GM12878 (cell line): ENCODE results near the gene EDEM3. TPM values are rescaled to one million over a fixed set of nuclear protein-coding genes. Genes with fewer than 3 reads are reported as not detected.

Source experiments
- ATAC-seq: fragments of 200-7000 bp; cut with Tn5 transposase; 3 replicates; pipeline ENCODE4 v1.9.1; 2020; ENCODE audit warnings: mild to moderate bottlenecking, moderate library complexity
- BruUV-seq: library from RNA; stranded (reverse); fragments of 400-500 nt; replicated peaks from 2 replicates; lab custom pipeline; 2021; lab: Mats Ljungman, UMichigan
- CTCF ChIA-PET: fragments of 300-600 bp; sonication (Branson Sonifier 250); formaldehyde crosslinking; extraction: SDS; loops from one replicate; lab custom pipeline; 2021; ENCODE audit warnings: inconsistent platforms; lab: Yijun Ruan, JAX
- POLR2A ChIA-PET: fragments of 350-600 bp; formaldehyde crosslinking; extraction: SDS; loops from one replicate; lab custom pipeline; 2021; ENCODE audit warnings: inconsistent platforms; lab: Charles Lee
- RAD21 ChIA-PET: fragments of 300-600 bp; sonication (Branson Sonifier 250); formaldehyde crosslinking; loops from one replicate; lab custom pipeline; 2023; ENCODE audit warnings: antibody characterized with exemption; ENCODE audit not compliant: unreplicated experiment; lab: Charles Lee
- SMC1A ChIA-PET: fragments of 300-600 bp; sonication (Branson Sonifier 250); formaldehyde crosslinking; loops from one replicate; lab custom pipeline; 2023; ENCODE audit not compliant: unreplicated experiment, uncharacterized antibody; lab: Charles Lee
- DNase-seq: peaks from one replicate; pipeline ENCODE4 v3.0.0-alpha.2; 2011; ENCODE audit warnings: low read depth, low spot score
- FAIRE-seq: peaks from 3 replicates; lab custom pipeline; 2011; peaks lifted over from hg19 to GRCh38; lab: Jason Lieb, UNC
- H2AFZ ChIP-seq: 2 replicates; pipeline ENCODE4 v1.6.0; 2011; ENCODE audit warnings: low read depth, low read length, control low read depth; ENCODE audit not compliant: control insufficient read depth
- H3K27ac ChIP-seq: 2 replicates; pipeline ENCODE4 v1.5.1; 2011; ENCODE audit warnings: control low read depth; ENCODE audit not compliant: control insufficient read depth, insufficient read depth
- H3K27me3 ChIP-seq, 2 experiments: replicated peaks in 1 of 2; 2 replicates each; pipeline versions ENCODE4 v1.6.0 to v1.6.1; 2011; ENCODE audit warnings: low read length in 1 of 2; ENCODE audit not compliant: control insufficient read depth in 2 of 2, insufficient read depth in 2 of 2
- H3K36me3 ChIP-seq, 2 experiments: 2 replicates each; pipeline ENCODE4 v1.5.1; 2011; ENCODE audit warnings: low read length in 1 of 2; ENCODE audit not compliant: control insufficient read depth in 2 of 2, insufficient read depth in 2 of 2
- H3K4me1 ChIP-seq: 2 replicates; pipeline ENCODE4 v1.6.1; 2011; ENCODE audit warnings: mild to moderate bottlenecking, low read length, moderate library complexity, mixed read lengths; ENCODE audit not compliant: control insufficient read depth, insufficient read depth
- H3K4me2 ChIP-seq: 2 replicates; pipeline ENCODE4 v1.6.0; 2011; ENCODE audit warnings: control low read depth; ENCODE audit not compliant: control insufficient read depth, insufficient read depth
- H3K4me3 ChIP-seq: fragments of 200-600 bp; sonication (generic); 2 replicates; pipeline ENCODE4 v1.5.1; 2016
- H3K79me2 ChIP-seq: 2 replicates; pipeline ENCODE4 v1.6.0; 2011; ENCODE audit warnings: low read length; ENCODE audit not compliant: control insufficient read depth, insufficient read depth
- H3K9ac ChIP-seq: 2 replicates; pipeline ENCODE4 v1.8.0; 2011; ENCODE audit warnings: low read length, control low read depth, mixed read lengths; ENCODE audit not compliant: control insufficient read depth, insufficient read depth
- H3K9me3 ChIP-seq: replicated peaks from 3 replicates; pipeline ENCODE4 v1.5.1; 2011; ENCODE audit warnings: mild to moderate bottlenecking, low read length; ENCODE audit not compliant: control insufficient read depth, insufficient read depth
- H4K20me1 ChIP-seq: 2 replicates; pipeline ENCODE4 v1.6.0; 2011; ENCODE audit not compliant: control insufficient read depth, insufficient read depth
- ASH2L ChIP-seq: fragments of 300-600, 200-600 bp; sonication (generic); IDR thresholded peaks from 2 replicates; pipeline ENCODE4 v1.6.1; 2017; ENCODE audit warnings: low read depth, mild to moderate bottlenecking, borderline replicate concordance
- CHD2 ChIP-seq: IDR thresholded peaks from 2 replicates; pipeline ENCODE4 v1.6.1; 2011; ENCODE audit warnings: low read depth, low read length, improper control_type of control experiment, borderline replicate concordance
- CREM ChIP-seq: IDR thresholded peaks from 2 replicates; pipeline ENCODE4 v1.6.1; 2014; ENCODE audit warnings: antibody characterized with exemption, low read depth
- FOXK2 ChIP-seq: fragments of 450-650 bp; IDR thresholded peaks from 2 replicates; pipeline ENCODE4 v1.6.1; 2017; ENCODE audit warnings: mild to moderate bottlenecking, moderate library complexity
- JUNB ChIP-seq: IDR thresholded peaks from 2 replicates; pipeline ENCODE4 v1.6.1; 2016; ENCODE audit warnings: antibody characterized with exemption, mild to moderate bottlenecking
- MTA3 ChIP-seq: IDR thresholded peaks from 2 replicates; pipeline ENCODE4 v1.6.1; 2012; ENCODE audit warnings: low read length, inconsistent platforms, borderline replicate concordance
- NFIC ChIP-seq: IDR thresholded peaks from 2 replicates; pipeline ENCODE4 v1.6.1; 2012; ENCODE audit warnings: low read depth, mild to moderate bottlenecking, inconsistent platforms, low read length, moderate library complexity
- NR2C2 ChIP-seq: IDR thresholded peaks from 2 replicates; pipeline ENCODE4 v1.6.1; 2011; ENCODE audit warnings: borderline replicate concordance, low read depth; ENCODE audit not compliant: control insufficient read depth, insufficient read length
- RCOR1 ChIP-seq: conservative IDR thresholded peaks from 2 replicates; pipeline ENCODE4 v1.6.1; 2012; ENCODE audit warnings: low read depth, low read length, improper control_type of control experiment
- RELA ChIP-seq: fragments of 450-650 bp; IDR thresholded peaks from 2 replicates; pipeline ENCODE4 v1.8.0; 2014; ENCODE audit warnings: borderline replicate concordance; ENCODE audit not compliant: partially characterized antibody
- RUNX3 ChIP-seq: IDR thresholded peaks from 2 replicates; pipeline ENCODE4 v1.6.1; 2012; ENCODE audit warnings: low read length, inconsistent platforms
- SP1 ChIP-seq: IDR thresholded peaks from one replicate; pipeline ENCODE4 v1.6.1; 2011; ENCODE audit warnings: low read depth, low read length
- WGBS: methylation state at CpG from one replicate; pipeline ENCODE4 v1.1.6; 2016; ENCODE audit warnings: low lambda C conversion rate; ENCODE audit not compliant: insufficient replicate concordance, insufficient coverage; ENCODE audit errors: missing lambda C conversion rate; 5-methylcytosine and 5-hydroxymethylcytosine counted together
- in situ Hi-C: fragments of 300-500 bp; cut with MboI; formaldehyde crosslinking; loops from 9 replicates; pipeline ENCODE4 v1.14.3; 2018; ENCODE audit warnings: mixed read lengths
- intact Hi-C: fragments of 100-400 bp; cut with micrococcal nuclease; formaldehyde crosslinking; loops from one replicate; pipeline ENCODE4 v1.14.2; 2022; ENCODE audit not compliant: unreplicated experiment
- polyA plus RNA-seq, 11 experiments: library from polyadenylated mRNA; depleted of rRNA in 4 of 11; unstranded in 6 of 11; stranded (reverse) in 5 of 11; fragments of >200 nt; fragmentation: Nextera tagmentation in 4 of 11; fragmentation: Illumina TruSeq in 1 of 11; extraction: Ambion mirVana in 4 of 11; extraction: Trizol in 1 of 11; gene quantifications; 1 replicate in 1 of 11; 2 replicates in 10 of 11; pipeline versions ENCODE4 v1.2.1 to v1.2.3, GENCODE V29; 2011 to 2016; ENCODE audit warnings: inconsistent platforms in 2 of 11, missing spikeins in 2 of 11, low read depth in 1 of 11
- total RNA-seq, 4 experiments: library from RNA; depleted of rRNA in 3 of 4; stranded (reverse); fragments of >200 nt in 3 of 4; fragmentation: Illumina TruSeq in 1 of 4; extraction: Trizol in 1 of 4; gene quantifications; 2 replicates each; pipeline versions ENCODE4 v1.2.1 to v1.2.3, GENCODE V29; 2013 to 2021
- TF ChIP-seq, protein P1 (sequence below): fragments of 450-650 bp; conservative IDR thresholded peaks from 2 replicates; pipeline ENCODE4 v1.6.1; 2017; ENCODE audit warnings: mild to moderate bottlenecking, moderate library complexity
- TF ChIP-seq, protein P2 (sequence below): IDR thresholded peaks from 2 replicates; pipeline ENCODE4 v1.6.1; 2012; ENCODE audit warnings: improper control_type of control experiment, low read depth, low read length; ENCODE audit not compliant: insufficient replicate concordance
- TF ChIP-seq, protein P3 (sequence below): fragments of 150-350 bp; IDR thresholded peaks from 2 replicates; pipeline ENCODE4 v1.6.1; 2016; ENCODE audit warnings: low read depth, low read length

EDEM3 gene
- total and polyA plus RNA-seq, 10 of the 15 experiments (the other 5 are each of a cell fraction or from before 2014, with no cell fraction given), result 6.4 to 19.3 (median 14.3) TPM

DNA sequence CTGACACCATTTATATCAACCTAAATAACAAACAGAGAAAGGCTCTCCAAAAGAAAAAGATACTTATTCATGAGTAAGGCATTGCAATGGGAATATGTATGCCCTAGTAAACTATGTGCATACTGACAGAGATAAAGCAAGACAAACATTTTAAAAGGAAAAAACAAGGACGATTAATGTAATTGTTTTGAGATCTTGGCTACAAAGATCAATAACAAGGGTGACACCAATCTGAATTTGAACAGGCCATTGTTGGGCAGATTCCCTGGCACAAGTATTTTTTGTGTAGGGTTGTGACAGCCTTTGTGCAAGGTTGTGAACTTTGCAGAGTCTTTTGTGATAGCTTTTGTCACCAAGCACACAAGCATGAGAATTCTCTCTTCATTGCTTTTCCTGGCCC, 85.3 kb downstream of the EDEM3 start:
- no peaks in the 10 kb centered on the region for H3K4me1 ChIP-seq
- H3K4me2 ChIP-seq, result no peak overlapping the region
- POLR2A ChIA-PET, result no interaction called here
- H3K9ac ChIP-seq, result no peak overlapping the region
- FAIRE-seq, result no peak
- DNase-seq, result no peak
- intact Hi-C loops, result loop anchor here (10.0 kb wide), 2 partner anchors 55 to 445 kb away; no protein-coding TSS in a partner anchor
- BruUV-seq, result no TSS peak
- in situ Hi-C loops, result loop anchor here (10.0 kb wide), 1 partner anchor 585 kb away; no protein-coding TSS in a partner anchor
- no peaks in the 10 kb centered on the region for H3K36me3 ChIP-seq
- H3K27ac ChIP-seq, result no peak overlapping the region
- H4K20me1 ChIP-seq, result no peaks in the 10 kb centered on the region
- no peak overlapping the region for H3K4me3 ChIP-seq
- no peak overlapping the region for H2AFZ ChIP-seq
- CTCF ChIA-PET, result interaction anchor here (0.7 kb wide), 1 partner anchor 10 kb away, joined by 3 read pairs; no protein-coding TSS in a partner anchor
- SMC1A ChIA-PET, result interaction anchor here (0.9 kb wide), 1 partner anchor 10 kb away, joined by 3 read pairs; no protein-coding TSS in a partner anchor
- peaks cover 0 to 5% of the 10 kb centered on the region in 2 experiments; a peak in 2 of 4 replicates for H3K27me3 ChIP-seq
- no peaks in the 10 kb centered on the region for H3K79me2 ChIP-seq
- RAD21 ChIA-PET, result no interaction called here
- 48% methylated on average over 1 of the region's 1 CpG for WGBS
- no peak for ATAC-seq
- H3K9me3 ChIP-seq, result no peaks in the 10 kb centered on the region
- TF ChIP-seq RELA, result no peak
- TF ChIP-seq, protein P1, sequence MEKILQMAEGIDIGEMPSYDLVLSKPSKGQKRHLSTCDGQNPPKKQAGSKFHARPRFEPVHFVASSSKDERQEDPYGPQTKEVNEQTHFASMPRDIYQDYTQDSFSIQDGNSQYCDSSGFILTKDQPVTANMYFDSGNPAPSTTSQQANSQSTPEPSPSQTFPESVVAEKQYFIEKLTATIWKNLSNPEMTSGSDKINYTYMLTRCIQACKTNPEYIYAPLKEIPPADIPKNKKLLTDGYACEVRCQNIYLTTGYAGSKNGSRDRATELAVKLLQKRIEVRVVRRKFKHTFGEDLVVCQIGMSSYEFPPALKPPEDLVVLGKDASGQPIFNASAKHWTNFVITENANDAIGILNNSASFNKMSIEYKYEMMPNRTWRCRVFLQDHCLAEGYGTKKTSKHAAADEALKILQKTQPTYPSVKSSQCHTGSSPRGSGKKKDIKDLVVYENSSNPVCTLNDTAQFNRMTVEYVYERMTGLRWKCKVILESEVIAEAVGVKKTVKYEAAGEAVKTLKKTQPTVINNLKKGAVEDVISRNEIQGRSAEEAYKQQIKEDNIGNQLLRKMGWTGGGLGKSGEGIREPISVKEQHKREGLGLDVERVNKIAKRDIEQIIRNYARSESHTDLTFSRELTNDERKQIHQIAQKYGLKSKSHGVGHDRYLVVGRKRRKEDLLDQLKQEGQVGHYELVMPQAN, result no peak
- no peak for TF ChIP-seq CHD2
- TF ChIP-seq, protein P2, sequence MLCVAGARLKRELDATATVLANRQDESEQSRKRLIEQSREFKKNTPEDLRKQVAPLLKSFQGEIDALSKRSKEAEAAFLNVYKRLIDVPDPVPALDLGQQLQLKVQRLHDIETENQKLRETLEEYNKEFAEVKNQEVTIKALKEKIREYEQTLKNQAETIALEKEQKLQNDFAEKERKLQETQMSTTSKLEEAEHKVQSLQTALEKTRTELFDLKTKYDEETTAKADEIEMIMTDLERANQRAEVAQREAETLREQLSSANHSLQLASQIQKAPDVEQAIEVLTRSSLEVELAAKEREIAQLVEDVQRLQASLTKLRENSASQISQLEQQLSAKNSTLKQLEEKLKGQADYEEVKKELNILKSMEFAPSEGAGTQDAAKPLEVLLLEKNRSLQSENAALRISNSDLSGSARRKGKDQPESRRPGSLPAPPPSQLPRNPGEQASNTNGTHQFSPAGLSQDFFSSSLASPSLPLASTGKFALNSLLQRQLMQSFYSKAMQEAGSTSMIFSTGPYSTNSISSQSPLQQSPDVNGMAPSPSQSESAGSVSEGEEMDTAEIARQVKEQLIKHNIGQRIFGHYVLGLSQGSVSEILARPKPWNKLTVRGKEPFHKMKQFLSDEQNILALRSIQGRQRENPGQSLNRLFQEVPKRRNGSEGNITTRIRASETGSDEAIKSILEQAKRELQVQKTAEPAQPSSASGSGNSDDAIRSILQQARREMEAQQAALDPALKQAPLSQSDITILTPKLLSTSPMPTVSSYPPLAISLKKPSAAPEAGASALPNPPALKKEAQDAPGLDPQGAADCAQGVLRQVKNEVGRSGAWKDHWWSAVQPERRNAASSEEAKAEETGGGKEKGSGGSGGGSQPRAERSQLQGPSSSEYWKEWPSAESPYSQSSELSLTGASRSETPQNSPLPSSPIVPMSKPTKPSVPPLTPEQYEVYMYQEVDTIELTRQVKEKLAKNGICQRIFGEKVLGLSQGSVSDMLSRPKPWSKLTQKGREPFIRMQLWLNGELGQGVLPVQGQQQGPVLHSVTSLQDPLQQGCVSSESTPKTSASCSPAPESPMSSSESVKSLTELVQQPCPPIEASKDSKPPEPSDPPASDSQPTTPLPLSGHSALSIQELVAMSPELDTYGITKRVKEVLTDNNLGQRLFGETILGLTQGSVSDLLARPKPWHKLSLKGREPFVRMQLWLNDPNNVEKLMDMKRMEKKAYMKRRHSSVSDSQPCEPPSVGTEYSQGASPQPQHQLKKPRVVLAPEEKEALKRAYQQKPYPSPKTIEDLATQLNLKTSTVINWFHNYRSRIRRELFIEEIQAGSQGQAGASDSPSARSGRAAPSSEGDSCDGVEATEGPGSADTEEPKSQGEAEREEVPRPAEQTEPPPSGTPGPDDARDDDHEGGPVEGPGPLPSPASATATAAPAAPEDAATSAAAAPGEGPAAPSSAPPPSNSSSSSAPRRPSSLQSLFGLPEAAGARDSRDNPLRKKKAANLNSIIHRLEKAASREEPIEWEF, result no peak
- TF ChIP-seq JUNB, result no peak
- TF ChIP-seq ASH2L, result no peak
- no peak for TF ChIP-seq RCOR1
- no peak for TF ChIP-seq NFIC
- no peak for TF ChIP-seq NR2C2
- no peak for TF ChIP-seq MTA3
- TF ChIP-seq SP1, result no peak
- TF ChIP-seq RUNX3, result no peak
- no peak for TF ChIP-seq CREM
- TF ChIP-seq, protein P3, sequence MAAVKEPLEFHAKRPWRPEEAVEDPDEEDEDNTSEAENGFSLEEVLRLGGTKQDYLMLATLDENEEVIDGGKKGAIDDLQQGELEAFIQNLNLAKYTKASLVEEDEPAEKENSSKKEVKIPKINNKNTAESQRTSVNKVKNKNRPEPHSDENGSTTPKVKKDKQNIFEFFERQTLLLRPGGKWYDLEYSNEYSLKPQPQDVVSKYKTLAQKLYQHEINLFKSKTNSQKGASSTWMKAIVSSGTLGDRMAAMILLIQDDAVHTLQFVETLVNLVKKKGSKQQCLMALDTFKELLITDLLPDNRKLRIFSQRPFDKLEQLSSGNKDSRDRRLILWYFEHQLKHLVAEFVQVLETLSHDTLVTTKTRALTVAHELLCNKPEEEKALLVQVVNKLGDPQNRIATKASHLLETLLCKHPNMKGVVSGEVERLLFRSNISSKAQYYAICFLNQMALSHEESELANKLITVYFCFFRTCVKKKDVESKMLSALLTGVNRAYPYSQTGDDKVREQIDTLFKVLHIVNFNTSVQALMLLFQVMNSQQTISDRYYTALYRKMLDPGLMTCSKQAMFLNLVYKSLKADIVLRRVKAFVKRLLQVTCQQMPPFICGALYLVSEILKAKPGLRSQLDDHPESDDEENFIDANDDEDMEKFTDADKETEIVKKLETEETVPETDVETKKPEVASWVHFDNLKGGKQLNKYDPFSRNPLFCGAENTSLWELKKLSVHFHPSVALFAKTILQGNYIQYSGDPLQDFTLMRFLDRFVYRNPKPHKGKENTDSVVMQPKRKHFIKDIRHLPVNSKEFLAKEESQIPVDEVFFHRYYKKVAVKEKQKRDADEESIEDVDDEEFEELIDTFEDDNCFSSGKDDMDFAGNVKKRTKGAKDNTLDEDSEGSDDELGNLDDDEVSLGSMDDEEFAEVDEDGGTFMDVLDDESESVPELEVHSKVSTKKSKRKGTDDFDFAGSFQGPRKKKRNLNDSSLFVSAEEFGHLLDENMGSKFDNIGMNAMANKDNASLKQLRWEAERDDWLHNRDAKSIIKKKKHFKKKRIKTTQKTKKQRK, result no peak
- no peak for TF ChIP-seq FOXK2
